ENCODE data around the gene MYOM1.

Gene MYOM1

DNA sequence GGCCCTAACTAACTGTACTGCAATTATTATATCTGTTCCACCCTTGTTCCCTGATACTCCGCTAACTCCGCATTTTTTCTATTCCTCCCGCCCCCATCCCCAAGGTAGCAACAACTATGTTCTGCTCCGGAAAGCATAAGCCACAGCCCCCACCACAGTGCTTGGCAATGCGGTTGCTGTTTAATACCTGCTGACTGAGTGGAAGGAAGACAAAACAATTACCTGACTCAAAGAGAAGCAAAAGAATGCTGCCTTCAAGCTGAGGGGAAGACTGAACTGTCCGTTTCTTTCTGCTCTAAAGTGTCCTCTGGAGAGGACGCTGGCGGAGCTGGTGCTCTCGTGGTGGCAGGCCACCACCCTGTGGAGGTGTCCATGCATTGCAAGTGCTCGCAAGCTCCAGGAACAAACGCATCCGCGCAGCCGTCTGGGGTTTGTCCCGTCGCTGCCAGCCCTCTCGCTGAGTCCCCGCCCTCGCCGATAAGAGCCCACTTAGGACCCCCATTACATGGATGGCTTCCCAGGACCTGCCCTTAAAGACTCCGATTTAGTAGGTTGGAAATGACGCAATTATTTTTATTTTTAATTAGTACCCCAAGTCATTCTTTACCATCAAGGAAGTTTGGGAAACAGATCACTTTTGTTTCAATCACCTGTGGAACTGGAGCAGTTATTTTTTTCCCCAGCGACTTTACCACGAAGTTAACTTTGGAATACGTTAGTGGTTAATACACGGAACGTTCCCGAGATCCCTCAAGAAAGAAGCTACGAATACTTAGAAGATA lies 26.3 kb upstream of the MYOM1 start:
- no peaks in the 10 kb centered on the region for H3K27me3 ChIP-seq (ENCODE audit: insufficient read depth, low read length)
- no peak overlapping the region for H2AFZ ChIP-seq (ENCODE audit: low read depth, low read length)
- H3K4me3 ChIP-seq (ENCODE audit: low read length), result no peak overlapping the region
- H3K4me1 ChIP-seq (ENCODE audit: insufficient read depth, low read length), result peaks cover 11% of the 10 kb centered on the region
- H3K36me3 ChIP-seq (ENCODE audit: insufficient read depth, low read length), result peaks cover 11% of the 10 kb centered on the region
- H3K9me3 ChIP-seq (ENCODE audit: low read length), result peaks cover 8% of the 10 kb centered on the region

GRCh38 chr18:3245185-3245564 lies 25.4 kb upstream of the MYOM1 start:
- Histone ChIP-seq H2AFZ (ENCODE audit: low read depth, low read length) (no peak overlapping the region), H3K4me3 (ENCODE audit: low read length) (no peak overlapping the region), H3K27me3 (ENCODE audit: insufficient read depth, low read length) (no peaks in the 10 kb centered on the region), H3K9me3 (ENCODE audit: low read length) (peaks cover 9% of the 10 kb centered on the region), H3K36me3 (ENCODE audit: insufficient read depth, low read length) (peaks cover 5% of the 10 kb centered on the region), H3K4me1 (ENCODE audit: insufficient read depth, low read length) (peaks cover 9% of the 10 kb centered on the region)

DNA sequence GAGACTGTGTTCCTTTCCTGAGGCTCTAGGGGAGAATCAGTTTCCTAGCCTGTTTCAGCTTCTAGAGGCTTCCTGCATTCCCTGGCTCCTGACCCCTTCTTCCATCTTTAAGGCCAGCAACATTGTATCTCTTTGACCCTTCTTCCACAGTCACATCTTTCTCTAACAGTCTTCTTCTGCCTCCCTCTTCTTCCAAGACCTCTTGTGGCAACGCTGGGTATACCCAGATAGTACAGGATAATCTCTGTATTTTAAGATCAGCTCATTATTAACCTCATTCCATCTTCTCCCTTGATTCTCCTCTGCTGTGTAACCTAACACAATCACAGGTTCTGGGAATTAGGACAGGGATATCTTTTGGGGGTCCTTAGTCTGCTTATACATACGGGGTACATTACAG lies 19.0 kb upstream of the MYOM1 start:
- Histone ChIP-seq H3K4me3 (ENCODE audit: low read length) (no peak overlapping the region), H3K9me3 (ENCODE audit: low read length) (peaks cover 9% of the 10 kb centered on the region), H3K27me3 (ENCODE audit: insufficient read depth, low read length) (no peaks in the 10 kb centered on the region), H3K36me3 (ENCODE audit: insufficient read depth, low read length) (no peaks in the 10 kb centered on the region), H3K4me1 (ENCODE audit: insufficient read depth, low read length) (no peaks in the 10 kb centered on the region), H2AFZ (ENCODE audit: low read depth, low read length) (no peak overlapping the region)

GRCh38 chr18:3236470-3236869 lies 16.7 kb upstream of the MYOM1 start:
- Histone ChIP-seq H2AFZ (ENCODE audit: low read depth, low read length) (no peak overlapping the region), H3K27me3 (ENCODE audit: insufficient read depth, low read length) (no peaks in the 10 kb centered on the region), H3K36me3 (ENCODE audit: insufficient read depth, low read length) (no peaks in the 10 kb centered on the region), H3K4me1 (ENCODE audit: insufficient read depth, low read length) (no peaks in the 10 kb centered on the region), H3K4me3 (ENCODE audit: low read length) (no peak overlapping the region), H3K9me3 (ENCODE audit: low read length) (peaks cover 7% of the 10 kb centered on the region)

DNA sequence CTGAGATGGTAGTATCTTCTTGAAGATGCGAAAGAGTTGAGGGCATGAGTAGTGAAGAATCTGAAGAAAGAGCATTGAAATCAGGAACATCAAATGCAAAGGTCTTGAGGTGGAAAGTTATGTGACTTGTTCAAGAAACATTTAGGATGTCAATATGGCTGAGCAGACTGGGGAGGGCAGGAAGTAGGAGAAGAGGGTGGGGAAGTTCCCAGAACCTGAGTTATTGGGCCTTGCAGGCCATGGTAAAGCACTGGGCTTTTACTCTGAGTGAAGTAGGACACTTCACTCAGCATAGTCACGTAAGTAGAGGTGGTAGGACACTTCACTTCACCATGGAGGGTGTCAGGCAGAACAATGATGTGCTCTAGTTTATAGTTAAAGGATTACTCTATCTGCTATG lies 16.1 kb upstream of the MYOM1 start:
- Histone ChIP-seq H3K4me1 (ENCODE audit: insufficient read depth, low read length) (no peaks in the 10 kb centered on the region), H2AFZ (ENCODE audit: low read depth, low read length) (no peak overlapping the region), H3K9me3 (ENCODE audit: low read length) (peaks cover 4% of the 10 kb centered on the region), H3K27me3 (ENCODE audit: insufficient read depth, low read length) (no peaks in the 10 kb centered on the region), H3K36me3 (ENCODE audit: insufficient read depth, low read length) (no peaks in the 10 kb centered on the region), H3K4me3 (ENCODE audit: low read length) (no peak overlapping the region)

DNA sequence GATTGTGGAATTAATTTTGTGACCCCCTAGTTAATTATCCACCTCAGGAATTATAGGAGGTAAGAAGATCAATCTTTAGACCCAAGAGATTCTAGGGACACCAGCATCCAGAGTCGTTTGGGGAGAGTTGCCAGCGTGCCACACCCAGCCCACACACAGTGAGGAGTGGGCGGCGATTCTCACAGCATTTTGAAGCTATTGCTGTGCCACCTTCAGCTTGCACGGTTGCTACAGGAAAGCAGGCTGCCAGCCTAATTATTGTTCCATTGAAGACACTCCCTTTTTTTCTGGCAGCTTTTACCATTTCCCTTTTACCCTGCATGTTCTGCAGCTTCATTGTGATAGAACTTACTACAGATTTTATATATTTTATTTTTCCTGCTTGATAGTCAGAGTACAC lies 14.7 kb upstream of the MYOM1 start:
- Histone ChIP-seq H3K4me3 (ENCODE audit: low read length) (no peak overlapping the region), H3K27me3 (ENCODE audit: insufficient read depth, low read length) (no peaks in the 10 kb centered on the region), H3K9me3 (ENCODE audit: low read length) (peaks cover 4% of the 10 kb centered on the region), H3K4me1 (ENCODE audit: insufficient read depth, low read length) (no peaks in the 10 kb centered on the region), H2AFZ (ENCODE audit: low read depth, low read length) (no peak overlapping the region), H3K36me3 (ENCODE audit: insufficient read depth, low read length) (no peaks in the 10 kb centered on the region)

- no peak overlapping the region for H3K4me3 ChIP-seq (ENCODE audit: low read length)
- no peaks in the 10 kb centered on the region for H3K27me3 ChIP-seq (ENCODE audit: insufficient read depth, low read length)
- H3K36me3 ChIP-seq (ENCODE audit: insufficient read depth, low read length), result no peaks in the 10 kb centered on the region
- peaks cover under 1% of the 10 kb centered on the region for H3K9me3 ChIP-seq (ENCODE audit: low read length)
- no peaks in the 10 kb centered on the region for H3K4me1 ChIP-seq (ENCODE audit: insufficient read depth, low read length)
- no peak overlapping the region for H2AFZ ChIP-seq (ENCODE audit: low read depth, low read length)
These were observed 13.8 kb upstream of the MYOM1 start for GRCh38 chr18:3233433-3234168.

DNA sequence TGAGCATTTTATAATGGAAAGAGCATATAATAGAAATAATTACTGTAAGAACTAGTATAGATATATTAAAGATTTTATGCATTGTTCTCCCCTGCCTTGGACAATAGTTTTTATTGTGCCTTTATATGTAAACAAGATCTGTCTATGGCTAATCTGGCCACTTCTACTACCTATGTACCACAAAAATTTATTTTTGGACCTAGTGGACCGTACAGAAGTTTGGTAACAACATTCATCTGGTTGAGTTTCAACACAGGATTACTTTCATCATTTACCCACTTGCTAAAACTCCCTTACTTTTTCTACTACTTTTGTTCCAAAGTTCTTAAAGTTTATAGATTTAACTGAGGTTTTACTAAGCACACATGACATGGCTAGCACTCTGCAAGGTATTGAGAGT lies 13.2 kb upstream of the MYOM1 start:
- no peaks in the 10 kb centered on the region for H3K4me1 ChIP-seq (ENCODE audit: insufficient read depth, low read length)
- no peaks in the 10 kb centered on the region for H3K27me3 ChIP-seq (ENCODE audit: insufficient read depth, low read length)
- H3K9me3 ChIP-seq (ENCODE audit: low read length), result no peaks in the 10 kb centered on the region
- no peak overlapping the region for H3K4me3 ChIP-seq (ENCODE audit: low read length)
- no peak overlapping the region for H2AFZ ChIP-seq (ENCODE audit: low read depth, low read length)
- no peaks in the 10 kb centered on the region for H3K36me3 ChIP-seq (ENCODE audit: insufficient read depth, low read length)

DNA sequence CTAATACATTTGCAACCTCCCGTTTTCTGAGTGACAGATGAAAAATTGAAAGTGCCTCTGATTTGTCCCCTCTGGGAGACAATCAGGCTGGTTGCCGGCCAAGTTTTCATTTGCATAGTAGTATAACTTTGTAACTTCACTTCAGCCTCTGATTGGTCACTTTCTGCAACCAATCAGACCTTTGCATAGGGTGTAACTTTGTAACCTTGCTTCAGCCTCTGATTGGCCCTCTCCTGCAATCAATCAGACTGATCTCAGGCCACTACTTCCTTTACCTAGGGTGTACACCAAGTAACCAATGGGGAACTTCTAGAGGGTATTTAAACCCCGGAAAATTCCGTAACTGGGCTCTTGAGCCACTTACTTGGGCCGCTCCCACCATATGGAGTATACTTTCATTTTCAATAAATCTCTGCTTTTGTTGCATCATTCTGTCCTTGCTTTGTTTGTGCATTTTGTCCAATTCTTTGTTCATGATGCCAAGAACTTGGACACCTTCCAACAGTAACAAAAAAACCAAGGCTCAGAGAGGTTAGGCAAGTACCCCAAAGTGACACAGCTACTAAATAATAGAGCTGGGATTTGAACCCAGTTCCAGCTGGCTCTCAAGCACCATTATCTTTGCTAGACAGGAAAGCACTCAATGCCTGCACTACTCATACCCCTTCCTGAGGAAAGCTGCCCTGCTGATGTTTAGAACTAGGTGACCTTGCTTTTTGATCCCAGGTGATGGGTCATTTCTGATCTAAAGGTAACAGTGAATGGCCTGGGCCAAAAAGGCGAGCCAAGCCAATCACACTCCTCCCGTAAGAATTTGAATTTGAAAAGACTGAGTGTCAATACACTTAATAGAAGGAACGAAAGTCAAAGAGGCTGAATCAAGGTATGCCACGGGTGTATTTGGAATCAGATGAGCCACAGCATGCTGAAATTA lies 10.9 kb upstream of the MYOM1 start:
- Histone ChIP-seq H3K9me3 (ENCODE audit: low read length) (no peaks in the 10 kb centered on the region), H2AFZ (ENCODE audit: low read depth, low read length) (no peak overlapping the region), H3K4me1 (ENCODE audit: insufficient read depth, low read length) (no peaks in the 10 kb centered on the region), H3K4me3 (ENCODE audit: low read length) (no peak overlapping the region), H3K36me3 (ENCODE audit: insufficient read depth, low read length) (no peaks in the 10 kb centered on the region), H3K27me3 (ENCODE audit: insufficient read depth, low read length) (no peaks in the 10 kb centered on the region)

DNA sequence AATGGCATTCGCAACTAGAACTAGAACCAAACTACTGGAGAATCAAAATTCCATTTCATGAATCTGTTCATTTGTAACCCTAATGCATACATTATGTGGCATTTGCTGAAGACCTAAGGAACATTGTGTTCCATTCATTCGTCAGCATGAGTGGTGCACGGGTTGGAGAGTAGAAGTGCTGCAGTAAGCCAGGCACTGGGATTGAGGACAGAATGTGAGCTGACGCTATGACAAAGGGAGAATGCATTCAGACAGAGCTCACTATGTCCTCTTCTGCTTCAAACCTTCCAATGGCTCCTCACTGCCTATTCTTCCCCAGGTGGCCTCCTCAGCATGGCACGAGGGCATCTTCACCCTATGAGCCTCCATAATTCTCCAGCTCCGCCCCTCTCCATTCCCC lies 6.3 kb upstream of the MYOM1 start:
- Histone ChIP-seq H3K27me3 (ENCODE audit: insufficient read depth, low read length) (no peaks in the 10 kb centered on the region), H3K9me3 (ENCODE audit: low read length) (no peaks in the 10 kb centered on the region), H3K4me3 (ENCODE audit: low read length) (no peak overlapping the region), H2AFZ (ENCODE audit: low read depth, low read length) (no peak overlapping the region), H3K4me1 (ENCODE audit: insufficient read depth, low read length) (peaks cover 5% of the 10 kb centered on the region), H3K36me3 (ENCODE audit: insufficient read depth, low read length) (no peaks in the 10 kb centered on the region)

DNA sequence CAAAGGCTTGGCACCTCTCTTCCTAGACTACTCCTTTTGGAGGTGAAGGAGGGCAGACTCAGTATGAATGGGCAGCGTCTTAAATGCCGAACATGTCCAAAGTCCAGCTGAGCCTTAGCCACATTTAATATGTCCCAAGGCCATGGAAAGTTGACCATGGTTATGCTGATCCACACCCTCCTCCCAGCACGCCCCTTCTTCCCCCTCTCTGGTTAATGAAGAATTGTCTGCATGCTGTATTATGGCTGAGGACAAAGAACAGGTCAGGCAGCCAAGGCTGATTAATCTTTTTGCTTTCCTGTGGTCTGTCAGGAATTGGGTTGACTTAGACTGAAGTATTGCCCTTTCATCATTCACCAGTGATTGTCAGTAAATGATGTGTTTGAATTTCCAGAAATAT lies 5.8 kb upstream of the MYOM1 start:
- H3K36me3 ChIP-seq (ENCODE audit: insufficient read depth, low read length), result no peaks in the 10 kb centered on the region
- H3K9me3 ChIP-seq (ENCODE audit: low read length), result no peaks in the 10 kb centered on the region
- peaks cover 5% of the 10 kb centered on the region for H3K4me1 ChIP-seq (ENCODE audit: insufficient read depth, low read length)
- no peak overlapping the region for H3K4me3 ChIP-seq (ENCODE audit: low read length)
- no peak overlapping the region for H2AFZ ChIP-seq (ENCODE audit: low read depth, low read length)
- no peaks in the 10 kb centered on the region for H3K27me3 ChIP-seq (ENCODE audit: insufficient read depth, low read length)

GRCh38 chr18:3224223-3224622 lies 4.5 kb upstream of the MYOM1 start:
- H2AFZ ChIP-seq (ENCODE audit: low read depth, low read length), result no peak overlapping the region
- H3K36me3 ChIP-seq (ENCODE audit: insufficient read depth, low read length), result no peaks in the 10 kb centered on the region
- no peak overlapping the region for H3K4me3 ChIP-seq (ENCODE audit: low read length)
- H3K9me3 ChIP-seq (ENCODE audit: low read length), result no peaks in the 10 kb centered on the region
- peaks cover 9% of the 10 kb centered on the region for H3K4me1 ChIP-seq (ENCODE audit: insufficient read depth, low read length)
- no peaks in the 10 kb centered on the region for H3K27me3 ChIP-seq (ENCODE audit: insufficient read depth, low read length)

DNA sequence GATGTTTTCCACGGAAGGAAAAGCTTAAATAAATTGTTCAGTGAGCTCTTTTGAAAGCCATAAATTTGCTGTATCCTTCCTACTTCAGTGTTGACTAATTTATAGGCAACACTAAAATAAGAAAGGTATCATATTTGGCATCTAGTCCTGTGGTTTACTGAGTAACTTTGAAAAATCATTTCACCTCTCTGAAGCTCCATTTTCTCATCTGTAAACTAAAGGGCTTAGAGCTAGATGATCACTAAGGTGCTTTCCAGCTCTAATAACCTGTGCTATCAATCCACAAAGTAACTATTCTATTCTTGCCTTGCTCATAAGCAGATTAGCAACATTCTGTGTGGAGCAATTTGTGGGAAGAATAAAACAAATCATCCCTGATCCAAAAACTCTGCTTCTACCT lies 3.6 kb upstream of the MYOM1 start:
- H3K9me3 ChIP-seq (ENCODE audit: low read length), result no peaks in the 10 kb centered on the region
- no peak overlapping the region for H2AFZ ChIP-seq (ENCODE audit: low read depth, low read length)
- peaks cover 17% of the 10 kb centered on the region for H3K4me1 ChIP-seq (ENCODE audit: insufficient read depth, low read length)
- H3K36me3 ChIP-seq (ENCODE audit: insufficient read depth, low read length), result no peaks in the 10 kb centered on the region
- no peak overlapping the region for H3K4me3 ChIP-seq (ENCODE audit: low read length)
- H3K27me3 ChIP-seq (ENCODE audit: insufficient read depth, low read length), result no peaks in the 10 kb centered on the region

All from neuron (in vitro differentiated cells).